Loucy (cell line): ENCODE measurements around the gene DENND6B.

Source experiments
- CTCF ChIP-seq: fragments of 200-600 bp; sonication (generic); conservative IDR thresholded peaks from 2 replicates; pipeline ENCODE4 v1.5.1; 2014; ENCODE audit warnings: mild to moderate bottlenecking, antibody characterized with exemption, low read length
- EZH2phosphoT487 ChIP-seq: fragments of 200-600 bp; IDR thresholded peaks from 2 replicates; pipeline ENCODE4 v1.6.1; 2018; ENCODE audit warnings: antibody characterized with exemption, mild to moderate bottlenecking, moderate library complexity, borderline replicate concordance

DNA sequence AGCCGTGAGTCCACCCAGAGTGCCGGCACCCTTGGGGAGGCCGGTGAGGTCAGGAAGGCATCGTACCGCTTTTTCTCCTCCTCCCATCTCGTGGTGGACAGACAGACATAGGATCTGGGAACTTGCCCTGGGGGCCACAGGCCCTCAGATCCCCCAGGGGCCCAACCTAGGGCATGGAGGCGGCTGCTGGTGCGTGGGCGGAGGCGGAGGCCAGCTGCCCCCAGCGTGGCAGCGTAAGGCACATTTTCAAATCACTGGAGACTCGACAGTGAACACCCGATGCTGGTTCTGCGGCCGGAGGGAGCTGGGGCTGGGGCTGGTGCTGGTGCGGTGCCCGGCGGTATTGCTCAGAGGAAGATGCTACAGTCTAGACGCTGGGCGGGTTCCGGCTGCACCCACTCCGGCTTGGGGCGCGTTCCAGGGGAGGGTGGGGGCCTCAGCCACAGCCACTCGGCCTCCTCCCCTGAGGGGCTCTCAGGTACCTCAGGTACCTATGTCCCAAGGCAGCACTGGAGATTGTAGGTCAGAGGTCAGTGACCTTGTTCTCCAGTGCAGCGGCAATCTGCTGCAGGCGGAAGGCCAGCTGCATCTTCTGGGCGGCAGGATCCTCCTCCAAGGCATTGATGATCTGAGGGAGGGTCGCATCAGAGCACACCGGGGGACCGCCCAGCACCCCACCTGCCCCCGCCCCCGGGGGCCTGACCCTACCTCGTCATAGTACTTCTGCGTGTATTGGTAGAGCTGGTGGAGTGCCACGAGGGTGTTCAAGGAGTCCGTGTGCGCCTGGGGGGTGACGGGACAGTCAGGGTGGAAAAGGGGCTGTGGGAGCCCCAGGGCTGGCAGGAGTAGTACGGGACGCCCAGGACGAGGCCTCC is 51.4 kb downstream of the DENND6B start:
- TF ChIP-seq CTCF (no peak), EZH2phosphoT487 (no peak)
